K562 (cell line): ENCODE measurements around the gene GPR107. TPM values are rescaled to one million over a fixed set of nuclear protein-coding genes. Genes with fewer than 3 reads are reported as not detected.
A peak's percentile ranks its signal among the peaks of the same experiment; 100 is the strongest.

Experiments used
- ATAC-seq: fragments of 200-7000 bp; cut with Tn5 transposase; 3 replicates; pipeline ENCODE4 v1.9.1; 2020; ENCODE audit warnings: moderate library complexity
- BruUV-seq: library from RNA; stranded (reverse); fragments of 400-500 nt; replicated peaks from 2 replicates; lab custom pipeline; 2021; lab: Mats Ljungman, UMichigan
- CTCF ChIA-PET: fragments of 300-600 bp; formaldehyde crosslinking; extraction: SDS; loops from one replicate; lab custom pipeline; 2021; ENCODE audit warnings: low intra/inter-chr PET ratio; lab: Yijun Ruan, JAX
- POLR2A ChIA-PET: fragments of 300-600, 350-650 bp; sonication (Branson Sonifier 250); formaldehyde crosslinking; extraction: SDS; loops from one replicate; lab custom pipeline; 2021; ENCODE audit warnings: antibody characterized with exemption, inconsistent platforms; lab: Yijun Ruan, JAX
- DNase-seq, 4 experiments: peaks; one replicate each; pipeline versions ENCODE4 v3.0.0 to v3.0.0-alpha.2; 2011 to 2018; ENCODE audit warnings: low spot score in 3 of 4, mixed read lengths in 3 of 4; ENCODE audit errors: extremely low read depth in 1 of 4
- FAIRE-seq: peaks from 2 replicates; lab custom pipeline; 2011; peaks lifted over from hg19 to GRCh38; lab: Jason Lieb, UNC
- H2AFZ ChIP-seq: 2 replicates; pipeline ENCODE4 v1.6.0; 2011; ENCODE audit warnings: low read depth, low read length, control low read depth, inconsistent platforms
- H3K27ac ChIP-seq: fragments of 200-600 bp; 3 replicates; pipeline ENCODE4 v1.8.0; 2011; ENCODE audit warnings: low read depth, mild to moderate bottlenecking, control low read depth, inconsistent platforms, low read length, moderate library complexity, mixed read lengths; ENCODE audit errors: extremely low read depth
- H3K27me3 ChIP-seq, 2 experiments: fragments of 300-600 bp in 1 of 2; 2 replicates in 1 of 2; 3 replicates in 1 of 2; pipeline versions ENCODE4 v1.6.0 to v1.8.0; 2011; ENCODE audit warnings: inconsistent platforms in 2 of 2, low read length in 2 of 2, mild to moderate bottlenecking in 1 of 2, mixed read lengths in 1 of 2, moderate library complexity in 1 of 2; ENCODE audit not compliant: control insufficient read depth in 2 of 2, insufficient read depth in 2 of 2
- H3K36me3 ChIP-seq: fragments of 300-600 bp; 3 replicates; pipeline ENCODE4 v1.8.0; 2011; ENCODE audit warnings: mild to moderate bottlenecking, low read length, inconsistent platforms; ENCODE audit not compliant: control insufficient read depth, insufficient read depth
- H3K4me1 ChIP-seq, 2 experiments: fragments of 200-600 bp in 1 of 2; replicated peaks in 1 of 2; 2 replicates in 1 of 2; 3 replicates in 1 of 2; pipeline versions ENCODE4 v1.5.1 to v1.8.0; 2011; ENCODE audit warnings: inconsistent platforms in 2 of 2, low read length in 2 of 2, mild to moderate bottlenecking in 1 of 2, mixed read lengths in 1 of 2, moderate library complexity in 1 of 2; ENCODE audit not compliant: control insufficient read depth in 2 of 2, insufficient read depth in 2 of 2
- H3K4me2 ChIP-seq: 2 replicates; pipeline ENCODE4 v1.6.1; 2011; ENCODE audit warnings: low read length, control low read depth, inconsistent platforms, mixed read lengths; ENCODE audit not compliant: insufficient read depth
- H3K4me3 ChIP-seq: fragments of 200-600 bp; sonication (generic), shearing (Covaris generic); 2 replicates; pipeline ENCODE4 v1.5.1; 2016; ENCODE audit warnings: control low read depth, inconsistent platforms
- H3K79me2 ChIP-seq: fragments of 200-600 bp; 3 replicates; pipeline ENCODE4 v1.8.0; 2011; ENCODE audit warnings: low read length, inconsistent platforms; ENCODE audit not compliant: control insufficient read depth, insufficient read depth
- H3K9ac ChIP-seq, 2 experiments: 2 replicates each; pipeline versions ENCODE4 v1.6.0 to v1.6.1; 2011; ENCODE audit warnings: low read depth in 2 of 2, low read length in 2 of 2, control low read depth in 1 of 2, inconsistent platforms in 1 of 2, mild to moderate bottlenecking in 1 of 2, mixed read lengths in 1 of 2; ENCODE audit not compliant: insufficient read depth in 1 of 2
- H3K9me1 ChIP-seq: one replicate; pipeline ENCODE4 v1.6.0; 2011; ENCODE audit warnings: inconsistent platforms, mild to moderate bottlenecking, low read length, moderate library complexity; ENCODE audit not compliant: control insufficient read depth, insufficient read depth
- H3K9me3 ChIP-seq: replicated peaks from 2 replicates; pipeline ENCODE4 v1.5.1; 2011; ENCODE audit warnings: low read depth, low read length, inconsistent platforms; ENCODE audit not compliant: control insufficient read depth, insufficient read depth
- H4K20me1 ChIP-seq: replicated peaks from 2 replicates; pipeline ENCODE4 v1.6.1; 2011; ENCODE audit warnings: low read length, inconsistent platforms, mixed read lengths; ENCODE audit not compliant: control insufficient read depth, insufficient read depth
- CBX2 ChIP-seq: fragments of 200-600 bp; sonication (generic); IDR thresholded peaks from one replicate; pipeline ENCODE4 v1.6.1; 2012; ENCODE audit warnings: mild to moderate bottlenecking, low read length, inconsistent platforms; ENCODE audit not compliant: insufficient read depth, poor library complexity, severe bottlenecking
- CLOCK ChIP-seq: fragments of 250-450 bp; sonication (Bioruptor Pico); IDR thresholded peaks from 2 replicates; pipeline ENCODE4 v1.4.0; 2020; ENCODE audit warnings: mild to moderate bottlenecking, moderate library complexity, borderline replicate concordance
- DIDO1 ChIP-seq: fragments of 450-650 bp; IDR thresholded peaks from 2 replicates; pipeline ENCODE4 v1.6.1; 2016; ENCODE audit warnings: low read depth, missing biosample characterization, missing genetic modification characterization
- EZH2 ChIP-seq: IDR thresholded peaks from 2 replicates; pipeline ENCODE4 v1.6.1; 2012; ENCODE audit warnings: low read depth, mild to moderate bottlenecking, inconsistent platforms, low read length, borderline replicate concordance
- HBP1 ChIP-seq: fragments of 450-650 bp; formaldehyde crosslinking; IDR thresholded peaks from 2 replicates; pipeline ENCODE4 v1.4.0; 2022; ENCODE audit warnings: missing genetic modification characterization
- HDAC1 ChIP-seq, 2 experiments: fragments of 450-650 bp; IDR thresholded peaks; 2 replicates each; pipeline ENCODE4 v1.6.1; 2016 to 2017; ENCODE audit warnings: inconsistent platforms in 1 of 2, mild to moderate bottlenecking in 1 of 2, moderate library complexity in 1 of 2
- HMGN3 ChIP-seq: IDR thresholded peaks from 2 replicates; pipeline ENCODE4 v1.6.1; 2011; ENCODE audit warnings: borderline replicate concordance, low read depth, mild to moderate bottlenecking, mixed read lengths, low read length; ENCODE audit not compliant: insufficient read length; ENCODE audit errors: extremely low read depth
- MITF ChIP-seq: IDR thresholded peaks from 2 replicates; pipeline ENCODE4 v1.6.1; 2014; ENCODE audit warnings: antibody characterized with exemption
- PHB ChIP-seq: fragments of 250-450 bp; sonication (Bioruptor Pico); IDR thresholded peaks from 2 replicates; pipeline ENCODE4 v1.5.0; 2021
- POLR2B ChIP-seq: fragments of 450-650 bp; IDR thresholded peaks from 2 replicates; pipeline ENCODE4 v1.6.1; 2018; ENCODE audit warnings: low read depth; ENCODE audit not compliant: partially characterized antibody
- RBM34 ChIP-seq: fragments of 200-400 bp; formaldehyde crosslinking; IDR thresholded peaks from 2 replicates; pipeline ENCODE4 v1.6.1; 2018; ENCODE audit warnings: low read length, borderline replicate concordance; ENCODE audit not compliant: insufficient read depth
- SMAD4 ChIP-seq: fragments of 250-450 bp; sonication (Bioruptor Pico); conservative IDR thresholded peaks from 2 replicates; pipeline ENCODE4 v1.8.0; 2021; ENCODE audit warnings: inconsistent platforms, mild to moderate bottlenecking, moderate library complexity
- ZC3H11A ChIP-seq: IDR thresholded peaks from 2 replicates; pipeline ENCODE4 v1.6.1; 2012; ENCODE audit warnings: low read depth, low read length, improper control_type of control experiment
- ZFPM2 ChIP-seq: fragments of 250-450 bp; sonication (Bioruptor Pico); IDR thresholded peaks from 2 replicates; pipeline ENCODE4 v1.5.1; 2022; ENCODE audit warnings: mild to moderate bottlenecking
- WGBS: fragments of 100-300 bp; shearing (Covaris generic); methylation state at CpG from one replicate; pipeline ENCODE4 v1.1.6; 2016; ENCODE audit warnings: low coverage, mixed read lengths; ENCODE audit not compliant: insufficient coverage; ENCODE audit errors: missing lambda C conversion rate; 5-methylcytosine and 5-hydroxymethylcytosine counted together
- in situ Hi-C: fragments of 300-500 bp; cut with MboI; formaldehyde crosslinking; loops from 4 replicates; pipeline ENCODE4 v1.15.0; 2018; ENCODE audit warnings: inconsistent platforms, mixed read lengths
- intact Hi-C: fragments of 100-400 bp; cut with micrococcal nuclease; formaldehyde crosslinking; loops from 2 replicates; pipeline ENCODE4 v1.14.2; 2022
- polyA plus RNA-seq, 8 experiments: library from polyadenylated mRNA; depleted of rRNA in 4 of 8; stranded (reverse) in 5 of 8; unstranded in 3 of 8; fragments of >200 nt; fragmentation: Nextera tagmentation in 2 of 8; fragmentation: Illumina TruSeq in 1 of 8; extraction: Ambion mirVana in 2 of 8; extraction: Trizol in 1 of 8; gene quantifications; 2 replicates each; pipeline versions ENCODE4 v1.2.1 to v1.2.3, GENCODE V29; 2011 to 2014; ENCODE audit warnings: inconsistent platforms in 1 of 8, missing spikeins in 1 of 8
- total RNA-seq, 7 experiments: library from RNA; depleted of rRNA in 6 of 7; stranded (reverse); fragments of >200 nt in 6 of 7; fragmentation: Illumina TruSeq in 2 of 7; extraction: Trizol in 2 of 7; gene quantifications; 2 replicates each; pipeline versions ENCODE4 v1.2.1 to v1.2.3, GENCODE V29; 2011 to 2021; ENCODE audit warnings: low replicate concordance in 1 of 7

The GPR107 gene
- total and polyA plus RNA-seq, 9 of the 15 experiments (the other 6 are each of a cell fraction or from before 2014, with no cell fraction given), result 3.2 to 34.6 (median 14.4) TPM

- FAIRE-seq, result no peak
- H3K36me3 ChIP-seq, result no peaks in the 10 kb centered on the region
- WGBS, result 16% methylated on average over 28 of the region's 31 CpGs
- peak overlapping the region; percentile 18 to 93; a peak in 3 of 4 replicates for H3K9ac ChIP-seq
- DNase-seq, result no peak
- no peak for ATAC-seq
- H2AFZ ChIP-seq, result peak overlapping the region; percentile 54
- ChIA-PET CTCF (interaction anchor here (0.6 kb wide), 1 partner anchor 15 kb away, joined by 6 read pairs; no protein-coding TSS in a partner anchor), POLR2A (interaction anchor here (0.8 kb wide), 2 partner anchors 11 to 12 kb away, joined by 3 to 4 read pairs; no protein-coding TSS in a partner anchor)
- in situ Hi-C loops, result no loop called here
- H3K4me3 ChIP-seq, result peak overlapping the region; percentile 50
- intact Hi-C loops, result loop anchor here (2.0 kb wide), 1 partner anchor 131 kb away; no protein-coding TSS in a partner anchor
- H4K20me1 ChIP-seq, result no peaks in the 10 kb centered on the region; the same call in 1 of the 2 replicates
- peaks cover 27 to 32% of the 10 kb centered on the region in 2 experiments for H3K4me1 ChIP-seq
- no peak overlapping the region for H3K27ac ChIP-seq
- peaks cover 5 to 12% of the 10 kb centered on the region in 2 experiments; a peak in 3 of 5 replicates for H3K27me3 ChIP-seq
- H3K9me3 ChIP-seq, result no peaks in the 10 kb centered on the region
- H3K79me2 ChIP-seq, result no peaks in the 10 kb centered on the region; the same call in 2 of the 3 replicates
- peak overlapping the region; percentile 64 for H3K4me2 ChIP-seq
- BruUV-seq, result TSS peak; percentile 45
- H3K9me1 ChIP-seq, result no peaks in the 10 kb centered on the region
- TF ChIP-seq CBX2 (peak; percentile 84), EZH2 (peak; percentile 22; the same call in 1 of the 2 replicates), DIDO1 (tag) (no peak), HMGN3 (peak; percentile 3), SMAD4 (no peak), RBM34 (no peak), POLR2B (no peak), ZC3H11A (no peak), HBP1 (CRISPR knock-in tag) (no peak), MITF (no peak), ZFPM2 (no peak), HDAC1 (IDR thresholded peaks at IDR 0.05) (0 out of 4 replicates have a peak, but pooled peaks of 1 of the 2 experiments have one; percentile 29), CLOCK (CRISPR knock-in tag) (no peak), PHB (CRISPR knock-in tag) (no peak)
Observed at GRCh38 chr9:130041648-130042405, 11.9 kb upstream of the GPR107 start.
